Measurements from ENCODE around the gene MAP3K19. TPM values are rescaled to one million over a fixed set of nuclear protein-coding genes. Genes with fewer than 3 reads are reported as not detected.

The MAP3K19 gene
- total RNA-seq, 4 donors from 2014 or later: not detected

GRCh38 chr2:134955744-134956143 is 91.5 kb downstream of the MAP3K19 start:
- Histone ChIP-seq H3K9me3 (no peaks in the 10 kb centered on the region), H3K27me3 (no peaks in the 10 kb centered on the region), H3K36me3 (peaks cover 10 to 61% of the 10 kb centered on the region in 2 donors), H3K4me3 (no peak overlapping the region), H3K4me1 (no peaks in the 10 kb centered on the region), H3K27ac (no peak overlapping the region)
- WGBS, 2 donors (ENCODE audit: low coverage in 1 of 2): 22 to 40% methylated on average over 1 of the region's 1 CpG
- no peak for ATAC-seq
- TF ChIP-seq POLR2AphosphoS5 (IDR thresholded peaks at IDR 0.05): no peak
- TF ChIP-seq EP300 (IDR thresholded peaks at IDR 0.05): no peak
- TF ChIP-seq, protein P1, sequence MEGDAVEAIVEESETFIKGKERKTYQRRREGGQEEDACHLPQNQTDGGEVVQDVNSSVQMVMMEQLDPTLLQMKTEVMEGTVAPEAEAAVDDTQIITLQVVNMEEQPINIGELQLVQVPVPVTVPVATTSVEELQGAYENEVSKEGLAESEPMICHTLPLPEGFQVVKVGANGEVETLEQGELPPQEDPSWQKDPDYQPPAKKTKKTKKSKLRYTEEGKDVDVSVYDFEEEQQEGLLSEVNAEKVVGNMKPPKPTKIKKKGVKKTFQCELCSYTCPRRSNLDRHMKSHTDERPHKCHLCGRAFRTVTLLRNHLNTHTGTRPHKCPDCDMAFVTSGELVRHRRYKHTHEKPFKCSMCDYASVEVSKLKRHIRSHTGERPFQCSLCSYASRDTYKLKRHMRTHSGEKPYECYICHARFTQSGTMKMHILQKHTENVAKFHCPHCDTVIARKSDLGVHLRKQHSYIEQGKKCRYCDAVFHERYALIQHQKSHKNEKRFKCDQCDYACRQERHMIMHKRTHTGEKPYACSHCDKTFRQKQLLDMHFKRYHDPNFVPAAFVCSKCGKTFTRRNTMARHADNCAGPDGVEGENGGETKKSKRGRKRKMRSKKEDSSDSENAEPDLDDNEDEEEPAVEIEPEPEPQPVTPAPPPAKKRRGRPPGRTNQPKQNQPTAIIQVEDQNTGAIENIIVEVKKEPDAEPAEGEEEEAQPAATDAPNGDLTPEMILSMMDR (IDR thresholded peaks at IDR 0.05): no peak

DNA sequence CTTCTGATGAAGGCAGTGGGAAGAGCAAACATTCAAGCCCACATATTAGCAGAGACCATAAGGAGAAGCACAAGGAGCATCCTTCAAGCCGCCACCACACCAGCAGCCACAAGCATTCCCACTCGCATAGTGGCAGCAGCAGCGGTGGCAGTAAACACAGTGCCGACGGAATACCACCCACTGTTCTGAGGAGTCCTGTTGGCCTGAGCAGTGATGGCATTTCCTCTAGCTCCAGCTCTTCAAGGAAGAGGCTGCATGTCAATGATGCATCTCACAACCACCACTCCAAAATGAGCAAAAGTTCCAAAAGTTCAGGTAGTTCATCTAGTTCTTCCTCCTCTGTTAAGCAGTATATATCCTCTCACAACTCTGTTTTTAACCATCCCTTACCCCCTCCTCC is 93.2 kb downstream of the MAP3K19 start:
- Histone ChIP-seq H3K36me3 (peaks cover 10 to 78% of the 10 kb centered on the region in 2 donors), H3K27me3 (no peaks in the 10 kb centered on the region), H3K27ac (no peak overlapping the region), H3K4me3 (no peak overlapping the region), H3K4me1 (no peaks in the 10 kb centered on the region), H3K9me3 (no peaks in the 10 kb centered on the region)
- no peak for ATAC-seq
- TF ChIP-seq EP300 (IDR thresholded peaks at IDR 0.05): no peak
- TF ChIP-seq POLR2AphosphoS5 (IDR thresholded peaks at IDR 0.05): no peak
- TF ChIP-seq POLR2A (IDR thresholded peaks at IDR 0.05): no peak
- TF ChIP-seq, protein P1 (IDR thresholded peaks at IDR 0.05): no peak
- 89 to 98% methylated on average over 4 to 5 of the region's 5 CpGs for WGBS, 2 donors (ENCODE audit: low coverage in 1 of 2)

GRCh38 chr2:134952608-134953007 is 94.6 kb downstream of the MAP3K19 start:
- Histone ChIP-seq H3K4me1 (no peaks in the 10 kb centered on the region), H3K27me3 (no peaks in the 10 kb centered on the region), H3K27ac (no peak overlapping the region), H3K9me3 (no peaks in the 10 kb centered on the region), H3K4me3 (no peak overlapping the region), H3K36me3 (peaks cover 10 to 85% of the 10 kb centered on the region in 2 donors)
- ATAC-seq: no peak
- TF ChIP-seq, protein P1 (IDR thresholded peaks at IDR 0.05): no peak
- no peak for TF ChIP-seq POLR2A (IDR thresholded peaks at IDR 0.05)
- no peak for TF ChIP-seq POLR2AphosphoS5 (IDR thresholded peaks at IDR 0.05)
- TF ChIP-seq EP300 (IDR thresholded peaks at IDR 0.05): no peak
- WGBS, 2 donors (ENCODE audit: low coverage in 1 of 2): 87 to 92% methylated on average over 3 of the region's 3 CpGs

DNA sequence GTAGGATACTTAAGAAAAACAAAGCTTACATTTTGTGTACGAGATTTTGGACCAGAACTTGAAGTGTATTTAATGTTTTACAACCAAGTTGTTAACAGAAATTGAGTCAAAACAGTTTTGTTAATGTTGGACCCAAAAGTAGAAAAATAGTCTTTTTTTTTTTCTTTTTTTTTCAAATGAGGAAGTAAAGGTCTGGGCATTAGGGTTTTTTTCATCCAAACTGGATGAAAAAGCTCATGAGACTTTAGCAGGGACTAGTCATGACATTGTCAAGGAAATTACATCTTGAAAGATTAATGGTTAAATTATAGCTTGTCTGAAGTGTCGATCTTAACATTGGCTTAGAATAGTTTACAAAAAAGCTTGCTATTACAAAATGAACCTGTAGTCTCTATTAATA is 96.4 kb downstream of the MAP3K19 start:
- peaks cover 10 to 88% of the 10 kb centered on the region in 2 donors for H3K36me3 ChIP-seq
- ATAC-seq: no peak
- H3K27me3 ChIP-seq: no peaks in the 10 kb centered on the region
- H3K4me3 ChIP-seq: no peak overlapping the region
- H3K27ac ChIP-seq: no peak overlapping the region
- H3K4me1 ChIP-seq: no peaks in the 10 kb centered on the region
- WGBS, 2 donors (ENCODE audit: low coverage in 1 of 2): 75 to 86% methylated on average over 2 of the region's 2 CpGs
- no peaks in the 10 kb centered on the region for H3K9me3 ChIP-seq
- TF ChIP-seq POLR2A (IDR thresholded peaks at IDR 0.05) (no peak), EP300 (IDR thresholded peaks at IDR 0.05) (no peak), POLR2AphosphoS5 (IDR thresholded peaks at IDR 0.05) (no peak)
- TF ChIP-seq, protein P1 (IDR thresholded peaks at IDR 0.05): no peak

DNA sequence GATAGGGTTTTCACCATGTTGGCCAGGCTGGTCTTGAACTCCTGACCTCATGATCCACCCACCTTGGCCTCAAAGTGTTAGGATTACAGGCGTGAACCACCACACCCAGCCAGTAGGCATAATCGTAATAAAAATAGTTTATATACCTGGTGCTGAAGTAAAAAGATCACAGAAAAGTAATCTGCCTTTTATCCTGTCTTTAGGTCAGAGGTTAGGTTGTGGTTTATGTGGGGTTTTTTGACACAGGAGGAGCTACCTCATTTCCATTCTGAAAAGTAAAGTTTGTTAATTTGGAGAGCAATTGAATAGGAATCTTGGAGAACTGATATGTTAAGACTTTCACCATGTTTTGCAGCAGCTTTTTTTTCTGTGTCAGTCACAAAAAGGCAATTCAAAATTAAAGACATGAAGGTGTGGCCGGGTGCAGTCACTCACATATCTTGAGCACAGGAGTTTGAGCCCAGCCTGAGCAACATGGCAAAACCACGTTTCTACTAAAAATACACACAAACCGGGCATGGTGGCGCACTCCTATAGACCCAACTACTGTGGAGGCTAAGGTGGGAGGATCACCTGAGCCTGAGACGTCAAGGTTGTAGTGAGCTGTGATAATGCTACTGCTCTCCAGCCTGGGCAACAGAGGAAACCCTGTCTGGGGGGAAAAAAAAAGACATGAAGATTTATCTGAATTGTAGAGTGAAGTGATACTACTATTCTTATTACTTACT is 97.1 kb downstream of the MAP3K19 start:
- no peak for ATAC-seq
- 95 to 98% methylated on average over 5 of the region's 7 CpGs for WGBS, 2 donors (ENCODE audit: low coverage in 1 of 2)
- H3K36me3 ChIP-seq: peaks cover 10 to 87% of the 10 kb centered on the region in 2 donors
- H3K9me3 ChIP-seq: no peaks in the 10 kb centered on the region
- no peaks in the 10 kb centered on the region for H3K27me3 ChIP-seq
- no peak overlapping the region for H3K27ac ChIP-seq
- H3K4me1 ChIP-seq: no peaks in the 10 kb centered on the region
- H3K4me3 ChIP-seq: no peak overlapping the region
- TF ChIP-seq POLR2AphosphoS5 (IDR thresholded peaks at IDR 0.05) (no peak), POLR2A (IDR thresholded peaks at IDR 0.05) (no peak), EP300 (IDR thresholded peaks at IDR 0.05) (no peak)
- TF ChIP-seq, protein P1 (IDR thresholded peaks at IDR 0.05): no peak
